Fibroblast of skin of back (primary cell): ENCODE results near the gene TGFA.

Source experiments
- DNase-seq: peaks from one replicate; pipeline ENCODE4 v3.0.0-alpha.2; 2013

The TGFA gene

DNA sequence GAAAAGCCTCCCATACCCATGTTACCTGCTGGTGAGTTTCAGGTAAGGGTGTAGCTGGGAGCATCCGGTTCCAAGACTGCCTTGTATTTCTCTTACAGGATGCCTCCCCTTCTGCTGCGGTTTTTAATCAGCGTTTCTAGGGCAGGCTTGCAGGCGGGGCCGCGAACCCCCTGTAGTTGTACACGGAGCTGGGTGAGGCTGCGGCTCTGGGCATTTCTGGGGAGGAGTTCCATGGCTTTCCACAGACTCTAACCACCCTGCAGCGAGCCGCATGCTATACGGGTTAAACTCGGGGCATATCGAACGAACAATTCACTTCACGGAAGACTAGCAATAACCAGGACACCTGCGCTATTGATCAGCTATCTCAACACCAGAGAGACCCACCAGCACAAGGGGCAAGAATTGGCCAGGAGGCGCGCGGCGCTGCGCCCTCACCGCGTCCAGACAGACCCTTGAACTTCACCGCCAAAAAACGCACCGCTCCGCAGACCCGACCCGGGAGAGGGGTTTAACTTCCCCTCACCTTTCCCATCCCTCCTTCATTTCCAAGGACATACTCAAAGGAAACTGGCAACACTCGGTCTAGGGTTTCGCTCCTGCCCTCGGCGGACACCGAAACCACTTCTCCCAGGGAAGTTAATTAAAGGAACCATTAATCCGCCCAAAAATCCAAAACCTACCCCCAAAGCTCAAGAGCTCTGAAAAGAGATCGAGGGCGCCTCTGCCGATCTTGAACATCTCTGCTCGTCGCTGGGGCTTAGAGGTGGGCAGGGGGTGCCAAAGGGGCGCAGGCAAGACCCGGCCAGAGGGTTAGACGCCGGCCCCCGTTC lies 909 bp downstream of the TGFA start:
- no peak for DNase-seq

DNA sequence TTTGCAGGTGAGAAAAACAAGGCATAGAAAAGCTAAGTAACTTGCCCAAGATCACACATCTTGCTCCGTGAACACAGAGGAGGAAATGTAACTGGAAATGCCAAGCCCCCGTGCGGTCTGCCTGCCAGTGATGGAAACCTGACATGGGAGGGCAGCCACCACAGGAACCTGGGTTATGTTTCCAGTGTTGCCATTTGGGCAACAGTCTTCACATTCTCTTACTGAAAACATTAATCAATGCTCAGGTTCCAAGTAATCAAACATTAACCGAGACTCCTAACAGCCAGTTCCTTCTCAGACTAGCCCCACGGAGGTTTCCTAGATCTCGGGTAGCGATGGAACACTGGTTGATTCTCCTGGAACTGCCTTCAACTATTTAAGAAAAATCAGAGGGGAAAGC lies 2.5 kb downstream of the TGFA start:
- no peak for DNase-seq

DNA sequence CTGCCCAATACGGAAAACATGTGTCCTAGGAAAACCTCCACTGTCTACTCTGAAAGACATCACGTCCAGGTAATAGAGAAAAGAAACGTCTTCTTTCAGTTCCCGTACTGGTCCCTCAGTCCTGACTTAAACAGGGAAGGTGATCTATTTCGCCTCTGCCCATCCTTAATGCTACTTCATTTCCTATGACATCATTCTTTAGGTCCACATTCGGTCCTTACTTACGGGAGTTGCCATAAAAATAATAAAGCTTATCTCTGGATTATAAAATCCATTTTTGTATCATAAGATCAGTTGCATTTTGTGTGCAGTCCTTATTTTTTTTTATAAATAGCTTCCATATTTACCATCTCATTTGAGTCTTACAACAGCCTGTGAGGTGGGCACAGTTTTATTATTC lies 3.7 kb downstream of the TGFA start:
- no peak for DNase-seq

DNA sequence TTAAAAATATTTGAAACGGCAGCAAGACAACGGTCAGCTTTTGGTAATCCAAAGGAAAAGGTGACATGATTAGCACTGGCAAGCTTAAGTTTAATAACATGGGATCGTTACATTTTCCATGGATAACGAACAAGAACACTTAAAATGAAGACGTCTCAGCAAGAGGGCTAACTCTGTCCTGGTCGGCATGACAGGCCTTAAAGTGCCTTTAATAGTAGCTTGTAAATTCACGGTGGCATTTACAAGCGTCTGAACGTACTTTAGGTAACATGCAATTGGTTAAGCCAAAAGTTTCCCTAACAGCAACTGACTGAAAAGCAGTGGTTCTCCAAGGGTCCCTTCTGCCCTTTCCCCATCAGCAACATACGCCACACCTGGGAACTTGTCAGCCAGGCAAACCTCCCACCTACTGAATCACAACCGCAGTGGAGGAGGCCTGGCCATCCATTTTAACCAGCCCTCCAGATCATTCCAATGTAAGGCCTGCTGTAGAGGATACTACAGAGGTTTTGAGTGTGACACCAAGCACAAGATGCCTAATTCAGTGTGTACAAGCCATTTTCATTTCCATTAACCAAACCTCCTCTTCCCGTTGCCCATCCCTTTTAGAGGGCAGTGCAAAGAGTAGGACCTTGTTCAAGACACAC lies 4.4 kb downstream of the TGFA start:
- no peak for DNase-seq

DNA sequence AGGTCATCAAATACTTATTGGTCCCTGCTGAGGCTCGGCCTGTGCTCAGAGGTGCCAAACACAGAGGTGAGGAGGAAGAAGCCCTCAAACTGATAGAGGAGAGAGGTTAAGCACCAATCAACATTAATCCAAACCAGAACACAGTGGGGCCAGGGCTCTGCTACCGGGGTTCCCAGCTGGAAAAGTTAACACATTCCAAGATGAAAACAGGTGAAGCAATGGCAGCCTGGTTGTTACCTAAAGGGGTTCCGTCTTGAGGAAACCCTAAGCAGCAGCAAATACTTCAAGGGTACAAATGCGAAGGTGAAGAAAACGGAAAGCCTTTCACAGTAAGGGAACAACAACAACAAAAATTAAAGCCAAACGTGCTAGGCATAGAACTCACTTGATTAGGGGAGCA lies 5.4 kb downstream of the TGFA start:
- no peak for DNase-seq

DNA sequence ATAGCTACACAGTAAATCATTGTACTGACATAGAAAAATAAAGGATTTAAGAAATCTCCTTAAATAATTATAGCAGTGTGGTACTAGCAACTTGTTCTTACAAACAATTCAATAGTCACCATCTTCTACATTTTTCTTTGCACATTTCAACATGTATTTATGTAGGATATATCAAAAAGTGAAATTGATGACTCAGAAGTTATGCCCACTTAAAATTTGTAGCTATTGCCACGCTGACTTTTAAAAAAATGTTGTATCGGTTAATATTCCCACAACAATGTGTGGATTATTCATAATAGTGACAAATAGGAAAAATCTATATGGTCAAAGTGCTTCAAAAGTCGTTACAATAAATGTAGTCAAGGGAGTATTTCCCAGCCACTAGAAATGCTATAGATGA lies 6.7 kb downstream of the TGFA start:
- no peak for DNase-seq

DNA sequence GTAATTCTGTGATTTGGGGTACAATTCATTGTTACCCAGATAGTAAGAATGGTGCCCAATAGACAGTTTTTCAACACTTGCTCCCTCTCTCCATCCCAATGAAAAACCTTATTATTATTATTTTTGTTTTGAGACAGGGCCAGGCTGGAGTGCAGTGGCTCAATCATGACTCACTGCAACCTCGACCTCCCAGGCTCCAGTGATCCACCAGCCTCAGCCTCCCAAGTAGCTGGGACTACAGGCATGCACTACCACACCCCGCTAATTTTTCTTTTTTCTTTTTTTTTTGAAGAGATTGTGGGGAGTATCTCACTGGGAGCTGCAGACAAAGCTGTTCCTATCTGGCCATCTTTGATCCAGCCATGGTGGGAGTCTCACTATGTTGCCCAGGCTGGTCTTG lies 7.2 kb downstream of the TGFA start:
- no peak for DNase-seq

DNA sequence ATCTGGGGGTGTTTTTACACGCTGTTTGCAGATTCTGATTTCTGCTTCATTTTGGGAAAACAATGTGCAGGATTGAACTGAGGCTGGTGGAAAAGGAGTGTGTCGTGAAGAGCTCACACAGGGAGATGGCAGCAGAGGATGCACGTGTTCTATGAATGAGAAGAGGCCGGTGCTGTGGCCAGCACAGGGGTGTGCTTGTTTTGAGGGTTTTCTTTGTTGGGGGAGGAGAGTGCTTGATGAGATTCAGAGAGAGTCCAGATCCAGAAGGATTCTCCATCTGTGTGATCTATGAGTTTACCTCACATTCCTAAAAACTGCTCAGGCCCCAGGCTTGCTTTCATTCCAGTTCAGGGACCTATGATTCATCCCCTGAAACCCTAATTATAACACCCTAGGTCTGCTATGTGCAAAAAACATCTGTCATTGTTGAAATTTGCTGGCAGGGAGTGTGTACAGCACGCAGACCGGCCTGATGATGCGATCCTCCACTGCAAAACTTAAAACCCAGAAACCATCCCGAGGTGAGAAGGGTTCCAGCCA lies 12.1 kb downstream of the TGFA start:
- peak; percentile 22 for DNase-seq

DNA sequence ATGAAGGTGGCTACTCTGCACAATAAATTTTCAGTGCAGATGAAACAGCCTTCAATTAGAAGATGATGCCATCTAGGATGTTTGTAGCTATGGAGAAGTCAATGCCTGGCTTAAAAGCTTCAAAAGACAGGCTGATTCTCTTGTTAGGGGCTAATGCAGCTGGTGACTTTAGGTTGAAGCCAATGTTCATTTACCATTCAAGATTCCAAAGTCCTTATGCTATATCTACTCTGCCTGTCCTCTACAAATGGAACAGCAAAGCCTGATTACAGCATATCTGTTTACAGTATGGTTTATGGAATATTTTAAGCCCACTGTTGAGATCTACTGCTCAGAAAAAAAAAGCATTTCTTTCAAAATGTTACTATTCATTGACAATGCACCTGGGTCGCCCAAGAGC lies 15.8 kb downstream of the TGFA start:
- no peak for DNase-seq

DNA sequence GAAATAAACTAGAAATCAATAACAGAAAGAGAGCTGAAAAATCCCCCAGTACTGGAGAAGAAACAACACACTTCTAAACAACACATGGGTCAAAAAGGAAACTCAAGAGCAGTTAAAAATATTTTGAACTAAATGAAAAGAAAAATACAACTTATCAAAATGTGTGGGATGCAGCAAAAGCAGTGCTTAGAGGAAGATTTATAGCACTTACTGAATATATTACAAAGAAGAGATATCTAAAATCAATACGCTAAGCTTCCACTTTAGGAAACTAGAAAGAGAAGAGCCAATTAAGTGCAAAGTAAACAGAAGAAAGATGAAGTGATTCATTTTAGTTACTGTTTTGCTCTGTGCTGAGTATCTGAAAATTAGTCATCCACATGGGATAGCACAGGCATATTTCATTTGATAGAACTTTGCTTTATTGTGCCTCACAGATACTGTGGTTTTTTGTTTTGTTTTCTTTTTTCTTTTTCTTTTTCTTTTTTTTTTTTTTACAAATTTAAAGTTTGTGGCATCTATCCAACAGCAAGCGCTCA lies 17.0 kb downstream of the TGFA start:
- no peak for DNase-seq

DNA sequence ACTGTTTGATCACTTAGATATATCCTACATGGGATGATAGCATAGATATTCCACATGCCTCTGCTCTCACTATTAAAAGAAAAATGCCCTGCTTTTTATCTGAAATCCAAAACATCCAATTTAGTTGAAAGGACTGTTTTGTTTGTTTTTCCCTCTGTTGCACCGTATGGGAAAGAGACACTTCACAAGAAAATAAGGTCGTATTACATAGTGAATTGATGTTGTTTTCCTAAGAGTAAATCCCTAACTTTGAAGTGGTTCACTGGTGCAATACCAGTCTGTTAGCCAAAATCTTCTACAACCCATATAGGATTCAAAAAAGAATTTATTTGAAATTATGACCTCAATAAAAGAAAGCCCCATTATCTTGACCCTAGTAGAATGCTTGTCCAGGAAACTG lies 18.1 kb downstream of the TGFA start:
- DNase-seq, result no peak

DNA sequence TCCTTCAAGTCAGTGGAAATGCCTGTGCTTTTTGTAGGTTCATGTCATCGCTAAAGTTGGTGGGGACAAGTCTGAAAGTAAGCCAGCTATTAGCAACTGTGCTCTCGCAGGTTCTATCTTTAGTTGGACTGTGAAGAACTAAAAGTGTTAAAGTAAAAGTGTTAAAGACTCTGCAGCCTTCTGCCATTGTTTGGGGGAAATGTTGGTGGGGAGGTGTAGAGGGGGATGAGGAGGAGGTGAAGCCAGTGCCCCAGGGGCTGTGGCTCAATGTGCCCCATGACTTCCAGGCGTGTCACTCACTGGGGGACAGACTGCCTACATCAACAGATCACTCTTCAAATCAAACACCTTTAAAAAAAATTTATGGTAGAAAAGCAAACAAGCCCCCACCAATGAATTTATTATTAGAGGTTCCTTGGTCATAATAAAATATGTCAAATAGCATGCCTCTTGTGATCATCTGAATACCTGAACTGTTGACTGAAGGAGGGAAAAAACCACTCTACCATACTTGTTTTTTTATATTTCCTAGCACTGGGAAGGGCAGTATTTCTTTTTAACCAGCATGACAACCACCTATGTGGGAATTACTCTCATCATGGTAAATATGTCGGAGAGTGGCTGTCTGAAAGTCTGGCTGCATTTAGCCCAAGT lies 19.3 kb downstream of the TGFA start:
- DNase-seq, result no peak

DNA sequence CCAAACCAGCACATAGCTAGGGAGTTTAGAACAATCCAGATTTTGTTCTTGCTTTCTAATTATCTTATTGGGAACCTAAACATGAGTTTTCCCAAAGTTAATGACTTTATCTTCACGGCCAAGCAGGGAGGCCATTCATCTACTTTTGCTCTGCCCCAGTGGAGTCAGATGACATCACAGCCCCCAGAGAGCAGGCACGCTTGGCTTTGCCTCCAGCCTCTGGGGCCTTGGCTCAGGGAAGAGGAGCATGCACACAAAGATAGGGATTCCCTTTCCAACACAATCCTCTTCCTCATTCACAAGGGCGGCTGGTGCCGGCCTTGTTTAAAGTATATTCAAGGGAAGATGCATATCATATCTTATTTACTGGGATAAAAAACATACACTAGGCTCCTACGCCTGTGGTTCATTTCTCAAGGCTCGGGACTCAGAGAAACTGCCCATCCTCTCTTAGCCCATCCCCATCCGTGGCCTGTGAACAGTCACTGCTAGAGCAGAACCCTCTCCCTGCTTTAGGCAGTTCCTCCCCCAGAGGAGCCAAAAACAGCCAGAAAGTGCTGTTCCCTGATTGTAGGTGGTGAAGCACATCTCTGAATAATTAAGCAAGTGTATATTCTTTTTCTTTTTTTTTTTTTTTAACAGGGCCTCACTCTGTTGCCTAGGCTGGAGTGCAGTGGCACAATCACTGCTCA lies 21.2 kb downstream of the TGFA start:
- DNase-seq, result no peak

DNA sequence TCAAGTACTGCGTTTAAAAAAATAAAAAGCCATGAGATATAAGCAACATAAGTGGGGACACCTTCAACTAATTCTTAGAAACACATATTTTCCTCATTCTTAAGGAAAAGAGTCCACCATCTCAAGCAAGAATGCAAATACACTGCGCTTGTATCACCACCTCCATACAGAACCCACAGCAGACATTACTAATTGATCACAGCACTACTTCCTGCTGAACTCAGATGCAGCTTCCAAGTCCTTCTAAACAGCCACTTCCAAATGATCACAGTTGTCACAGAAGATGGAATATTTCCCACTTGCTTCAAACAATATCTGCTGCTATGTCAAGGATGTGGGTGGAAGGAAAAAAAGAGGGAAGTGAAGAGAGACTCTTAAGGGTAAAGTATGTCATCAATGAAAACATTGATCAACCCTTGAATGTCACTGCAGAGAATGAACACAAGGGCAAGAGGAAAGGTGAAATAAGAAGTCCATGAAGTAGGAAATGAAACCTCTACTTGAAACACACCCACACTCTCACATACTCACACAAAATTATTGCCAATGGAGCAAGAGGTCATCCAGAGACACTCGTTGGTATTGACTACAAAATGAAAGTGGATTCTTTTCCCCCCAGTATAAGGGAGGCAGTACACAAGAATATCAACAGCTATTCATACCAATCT lies 22.1 kb downstream of the TGFA start:
- DNase-seq, result no peak

DNA sequence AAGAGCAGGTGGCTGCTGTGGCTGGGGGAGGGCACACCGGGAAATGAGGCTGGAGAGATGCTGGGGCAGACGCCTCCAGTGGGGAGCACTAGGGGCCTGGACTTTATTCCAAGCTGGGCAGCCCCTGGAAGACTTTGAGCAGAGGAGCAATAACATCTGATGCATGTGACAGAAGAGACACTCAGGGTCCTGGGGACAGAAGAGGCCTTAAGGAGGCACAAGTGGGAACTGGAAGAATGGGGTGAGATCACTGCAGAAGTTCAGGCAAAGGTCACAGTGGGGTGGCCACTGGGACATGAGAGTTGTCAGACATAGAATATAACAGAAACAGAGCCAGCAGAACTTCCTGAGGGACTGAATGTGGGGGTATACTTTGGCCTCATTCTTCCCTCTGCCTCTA lies 24.0 kb downstream of the TGFA start:
- no peak for DNase-seq

DNA sequence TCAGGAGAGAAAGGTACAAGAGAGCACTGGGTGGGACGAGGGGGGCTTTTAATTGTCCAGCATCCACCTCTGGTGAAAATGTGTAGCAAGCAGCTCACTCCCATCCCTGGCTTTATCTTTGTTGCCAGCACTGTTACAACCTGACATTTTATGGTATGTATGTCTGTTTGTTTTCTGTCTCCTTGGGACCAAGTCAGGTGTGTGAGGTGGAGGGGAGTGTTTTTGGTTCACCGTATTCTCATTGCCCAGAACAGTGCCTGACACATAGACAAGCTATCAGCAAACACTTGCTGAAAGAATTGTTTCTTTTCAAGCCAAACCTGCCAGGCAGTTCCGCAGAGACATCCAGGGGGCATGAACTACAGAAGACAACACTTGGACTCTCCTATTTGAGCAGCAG lies 24.7 kb downstream of the TGFA start:
- DNase-seq, result no peak

DNA sequence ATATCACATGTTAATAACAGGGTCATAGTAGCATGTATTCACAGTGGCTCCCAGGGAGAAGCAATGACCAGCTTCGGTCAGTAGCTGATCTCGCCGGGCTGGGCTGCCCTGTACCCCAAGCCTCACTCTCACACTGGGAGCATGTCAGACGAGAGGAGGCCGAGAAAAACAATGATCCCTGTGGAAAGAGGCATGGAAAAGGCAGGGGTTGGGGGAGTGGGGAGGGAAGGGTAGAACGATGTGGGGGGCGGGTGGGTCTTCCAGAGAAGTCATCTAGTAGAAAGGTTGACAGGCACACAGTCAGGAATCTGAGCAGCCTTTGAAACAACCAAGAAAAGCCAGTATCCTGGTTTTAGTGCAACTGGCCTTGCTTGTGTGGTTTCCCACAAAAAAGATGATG lies 25.4 kb downstream of the TGFA start:
- DNase-seq, result no peak

DNA sequence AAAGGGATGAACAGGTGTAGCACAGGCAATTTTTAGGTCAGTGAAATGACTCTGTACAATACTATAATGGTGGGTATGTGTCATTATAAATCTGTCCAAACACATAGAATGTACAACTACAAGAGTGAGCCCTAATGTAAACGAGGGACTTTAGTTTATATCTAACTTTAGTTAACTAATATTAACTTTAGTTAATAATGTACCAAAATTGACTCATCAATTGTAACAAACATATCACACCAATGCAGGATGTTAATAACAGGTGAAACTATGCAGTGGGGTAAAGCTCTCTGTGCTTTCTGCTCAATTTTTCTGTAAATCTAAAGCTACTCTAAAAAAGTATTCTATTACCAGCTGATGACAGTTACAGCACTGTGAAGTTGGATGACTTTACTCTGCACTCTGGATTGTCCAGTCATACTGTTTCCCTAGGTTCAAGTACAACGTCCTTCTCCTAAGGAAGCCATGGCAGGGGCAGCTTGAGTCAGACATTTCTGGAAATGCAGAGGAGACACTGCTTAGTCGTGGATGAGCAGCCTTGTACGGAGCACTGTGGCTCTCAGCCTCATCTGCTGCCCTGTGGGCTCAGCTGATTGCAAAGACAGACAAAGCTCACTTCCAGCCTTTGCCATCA lies 26.1 kb downstream of the TGFA start:
- DNase-seq, result no peak

DNA sequence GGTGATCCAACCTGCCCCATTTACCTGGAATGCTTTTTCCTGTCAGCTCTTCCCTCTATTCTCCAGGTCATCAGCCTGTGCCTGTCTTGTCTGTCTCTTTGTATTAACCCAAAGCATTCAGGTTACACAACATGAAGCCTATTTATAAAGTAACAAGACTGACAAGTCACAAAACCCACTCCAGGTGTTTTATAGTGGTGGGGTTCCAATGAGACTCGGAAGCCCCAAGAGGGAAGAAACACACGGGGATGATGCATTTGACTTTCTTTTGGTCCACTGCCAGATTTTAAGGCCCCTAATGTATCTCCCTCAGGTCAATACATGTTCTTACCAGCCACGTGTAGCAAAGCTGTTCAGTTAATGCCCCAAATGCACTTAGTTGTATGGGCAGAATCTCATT lies 27.5 kb downstream of the TGFA start:
- no peak for DNase-seq

DNA sequence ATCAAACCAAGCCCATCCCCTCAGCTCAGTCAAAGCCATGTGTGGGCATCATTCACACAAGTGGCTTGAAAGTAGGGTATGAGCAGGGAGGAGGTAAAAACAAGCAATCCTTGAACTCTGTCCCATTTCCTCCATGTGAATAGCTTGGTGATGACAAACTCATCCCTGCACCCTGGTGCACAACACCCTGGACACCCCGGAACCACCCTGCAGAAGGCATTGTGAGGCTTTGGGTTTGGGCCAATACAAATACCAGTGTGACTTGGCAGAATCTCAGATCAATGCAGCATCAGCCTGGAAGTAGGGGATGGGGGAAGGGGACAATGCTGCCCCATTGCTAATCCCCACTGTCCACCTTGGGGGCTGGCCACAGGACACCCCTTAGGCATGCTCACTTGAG lies 28.6 kb downstream of the TGFA start:
- peak; percentile 36 for DNase-seq
